ENCODE results near the gene ADSS1.

ADSS1 gene

GRCh38 chr14:104771374-104771773 is 47.3 kb downstream of the ADSS1 start:
- Histone ChIP-seq H3K27me3 (ENCODE audit: insufficient read depth, low read length, poor library complexity) (no peaks in the 10 kb centered on the region), H3K27ac (ENCODE audit: low read depth, low read length) (no peak overlapping the region), H3K79me2 (ENCODE audit: control insufficient read depth, insufficient read depth, low read length) (no peaks in the 10 kb centered on the region), H4K8ac (ENCODE audit: low read depth, low read length) (no peak overlapping the region), H3K4me3 (ENCODE audit: low read length) (no peak overlapping the region), H3K56ac (ENCODE audit: low read length) (no peak overlapping the region), H3K4me1 (ENCODE audit: control insufficient read depth, low read depth, low read length) (peaks cover 1% of the 10 kb centered on the region), H3K4me2 (ENCODE audit: low read length) (no peak overlapping the region), H3K4ac (ENCODE audit: low read depth, low read length) (no peak overlapping the region), H4K5ac (ENCODE audit: low read length) (no peak overlapping the region), H3K36me3 (ENCODE audit: control insufficient read depth, insufficient read depth, low read length) (peaks cover 14% of the 10 kb centered on the region), H2BK5ac (ENCODE audit: low read length) (no peak overlapping the region), H3K9ac (ENCODE audit: low read length) (no peak overlapping the region), H3K23ac (ENCODE audit: low read length) (no peak overlapping the region), H3K18ac (ENCODE audit: low read length) (no peak overlapping the region), H2BK120ac (ENCODE audit: low read depth, low read length) (no peak overlapping the region), H3K79me1 (ENCODE audit: low read length) (no peaks in the 10 kb centered on the region), H2BK15ac (replicated peaks; ENCODE audit: low read depth) (no peak overlapping the region), H2AK5ac (ENCODE audit: low read length) (no peak overlapping the region)
- DNase-seq = no peak
- WGBS (ENCODE audit: extremely low coverage, insufficient coverage, low lambda C conversion rate) = no CpG with 5 or more reads among the region's 4 CpGs

GRCh38 chr14:104771918-104772706 is 48.1 kb downstream of the ADSS1 start:
- H3K4me1 ChIP-seq (ENCODE audit: control insufficient read depth, low read depth, low read length) = peaks cover 1% of the 10 kb centered on the region
- no peak overlapping the region for H3K4me3 ChIP-seq (ENCODE audit: low read length)
- H3K56ac ChIP-seq (ENCODE audit: low read length) = no peak overlapping the region
- no peak overlapping the region for H3K27ac ChIP-seq (ENCODE audit: low read depth, low read length)
- H4K5ac ChIP-seq (ENCODE audit: low read length) = no peak overlapping the region
- no peak overlapping the region for H2BK15ac ChIP-seq (replicated peaks; ENCODE audit: low read depth)
- no peak overlapping the region for H4K8ac ChIP-seq (ENCODE audit: low read depth, low read length)
- H3K36me3 ChIP-seq (ENCODE audit: control insufficient read depth, insufficient read depth, low read length) = peaks cover 14% of the 10 kb centered on the region
- no peak overlapping the region for H3K23ac ChIP-seq (ENCODE audit: low read length)
- no peak overlapping the region for H2BK120ac ChIP-seq (ENCODE audit: low read depth, low read length)
- no peaks in the 10 kb centered on the region for H3K27me3 ChIP-seq (ENCODE audit: insufficient read depth, low read length, poor library complexity)
- H2AK5ac ChIP-seq (ENCODE audit: low read length) = no peak overlapping the region
- H3K79me2 ChIP-seq (ENCODE audit: control insufficient read depth, insufficient read depth, low read length) = no peaks in the 10 kb centered on the region
- H3K79me1 ChIP-seq (ENCODE audit: low read length) = no peaks in the 10 kb centered on the region
- DNase-seq = no peak
- no peak overlapping the region for H3K4ac ChIP-seq (ENCODE audit: low read depth, low read length)
- no peak overlapping the region for H3K9ac ChIP-seq (ENCODE audit: low read length)
- no peak overlapping the region for H3K18ac ChIP-seq (ENCODE audit: low read length)
- no peak overlapping the region for H3K4me2 ChIP-seq (ENCODE audit: low read length)
- no peak overlapping the region for H2BK5ac ChIP-seq (ENCODE audit: low read length)
- no CpG with 5 or more reads among the region's 34 CpGs for WGBS (ENCODE audit: extremely low coverage, insufficient coverage, low lambda C conversion rate)

- Histone ChIP-seq H3K27me3 (ENCODE audit: insufficient read depth, low read length, poor library complexity) (no peaks in the 10 kb centered on the region), H2AK5ac (ENCODE audit: low read length) (no peak overlapping the region), H2BK120ac (ENCODE audit: low read depth, low read length) (no peak overlapping the region), H3K4me3 (ENCODE audit: low read length) (no peak overlapping the region), H3K56ac (ENCODE audit: low read length) (no peak overlapping the region), H3K23ac (ENCODE audit: low read length) (no peak overlapping the region), H4K8ac (ENCODE audit: low read depth, low read length) (no peak overlapping the region), H2BK15ac (replicated peaks; ENCODE audit: low read depth) (no peak overlapping the region), H3K18ac (ENCODE audit: low read length) (no peak overlapping the region), H3K4me2 (ENCODE audit: low read length) (no peak overlapping the region), H3K4ac (ENCODE audit: low read depth, low read length) (no peak overlapping the region), H3K9ac (ENCODE audit: low read length) (no peak overlapping the region), H3K79me1 (ENCODE audit: low read length) (no peaks in the 10 kb centered on the region), H4K5ac (ENCODE audit: low read length) (no peak overlapping the region), H2BK5ac (ENCODE audit: low read length) (no peak overlapping the region), H3K36me3 (ENCODE audit: control insufficient read depth, insufficient read depth, low read length) (peaks cover 14% of the 10 kb centered on the region), H3K4me1 (ENCODE audit: control insufficient read depth, low read depth, low read length) (peaks cover 1% of the 10 kb centered on the region), H3K27ac (ENCODE audit: low read depth, low read length) (no peak overlapping the region), H3K79me2 (ENCODE audit: control insufficient read depth, insufficient read depth, low read length) (no peaks in the 10 kb centered on the region)
- no CpG with 5 or more reads among the region's 38 CpGs for WGBS (ENCODE audit: extremely low coverage, insufficient coverage, low lambda C conversion rate)
- DNase-seq = no peak
These were observed 48.9 kb downstream of the ADSS1 start for GRCh38 chr14:104772707-104773504.

GRCh38 chr14:104773505-104774452 is 49.8 kb downstream of the ADSS1 start:
- H3K4me1 ChIP-seq (ENCODE audit: control insufficient read depth, low read depth, low read length) = no peaks in the 10 kb centered on the region
- H4K5ac ChIP-seq (ENCODE audit: low read length) = no peak overlapping the region
- no peak overlapping the region for H2BK120ac ChIP-seq (ENCODE audit: low read depth, low read length)
- H3K36me3 ChIP-seq (ENCODE audit: control insufficient read depth, insufficient read depth, low read length) = peaks cover 14% of the 10 kb centered on the region
- no peaks in the 10 kb centered on the region for H3K79me2 ChIP-seq (ENCODE audit: control insufficient read depth, insufficient read depth, low read length)
- no peak overlapping the region for H3K4me2 ChIP-seq (ENCODE audit: low read length)
- H3K23ac ChIP-seq (ENCODE audit: low read length) = no peak overlapping the region
- H3K9ac ChIP-seq (ENCODE audit: low read length) = no peak overlapping the region
- H2BK5ac ChIP-seq (ENCODE audit: low read length) = no peak overlapping the region
- no peak overlapping the region for H3K18ac ChIP-seq (ENCODE audit: low read length)
- no peak overlapping the region for H2BK15ac ChIP-seq (replicated peaks; ENCODE audit: low read depth)
- no peak overlapping the region for H3K56ac ChIP-seq (ENCODE audit: low read length)
- no peaks in the 10 kb centered on the region for H3K79me1 ChIP-seq (ENCODE audit: low read length)
- H3K27me3 ChIP-seq (ENCODE audit: insufficient read depth, low read length, poor library complexity) = no peaks in the 10 kb centered on the region
- H4K8ac ChIP-seq (ENCODE audit: low read depth, low read length) = no peak overlapping the region
- H3K4me3 ChIP-seq (ENCODE audit: low read length) = no peak overlapping the region
- H3K27ac ChIP-seq (ENCODE audit: low read depth, low read length) = no peak overlapping the region
- no CpG with 5 or more reads among the region's 46 CpGs for WGBS (ENCODE audit: extremely low coverage, insufficient coverage, low lambda C conversion rate)
- no peak for DNase-seq
- no peak overlapping the region for H3K4ac ChIP-seq (ENCODE audit: low read depth, low read length)
- no peak overlapping the region for H2AK5ac ChIP-seq (ENCODE audit: low read length)

GRCh38 chr14:104774453-104775072 is 50.5 kb downstream of the ADSS1 start:
- H2AK5ac ChIP-seq (ENCODE audit: low read length) = no peak overlapping the region
- H3K56ac ChIP-seq (ENCODE audit: low read length) = no peak overlapping the region
- no peak overlapping the region for H3K4ac ChIP-seq (ENCODE audit: low read depth, low read length)
- no peak overlapping the region for H3K27ac ChIP-seq (ENCODE audit: low read depth, low read length)
- H3K79me1 ChIP-seq (ENCODE audit: low read length) = no peaks in the 10 kb centered on the region
- no peak overlapping the region for H3K23ac ChIP-seq (ENCODE audit: low read length)
- no peak overlapping the region for H3K9ac ChIP-seq (ENCODE audit: low read length)
- no peaks in the 10 kb centered on the region for H3K4me1 ChIP-seq (ENCODE audit: control insufficient read depth, low read depth, low read length)
- no peaks in the 10 kb centered on the region for H3K79me2 ChIP-seq (ENCODE audit: control insufficient read depth, insufficient read depth, low read length)
- no peaks in the 10 kb centered on the region for H3K27me3 ChIP-seq (ENCODE audit: insufficient read depth, low read length, poor library complexity)
- H2BK120ac ChIP-seq (ENCODE audit: low read depth, low read length) = no peak overlapping the region
- H2BK5ac ChIP-seq (ENCODE audit: low read length) = no peak overlapping the region
- no peak for DNase-seq
- no peak overlapping the region for H3K18ac ChIP-seq (ENCODE audit: low read length)
- no peak overlapping the region for H3K4me3 ChIP-seq (ENCODE audit: low read length)
- peaks cover 14% of the 10 kb centered on the region for H3K36me3 ChIP-seq (ENCODE audit: control insufficient read depth, insufficient read depth, low read length)
- H4K5ac ChIP-seq (ENCODE audit: low read length) = no peak overlapping the region
- no peak overlapping the region for H2BK15ac ChIP-seq (replicated peaks; ENCODE audit: low read depth)
- no CpG with 5 or more reads among the region's 20 CpGs for WGBS (ENCODE audit: extremely low coverage, insufficient coverage, low lambda C conversion rate)
- H4K8ac ChIP-seq (ENCODE audit: low read depth, low read length) = no peak overlapping the region
- no peak overlapping the region for H3K4me2 ChIP-seq (ENCODE audit: low read length)
